H9 (cell line): ENCODE measurements around the gene CEP164. TPM values are rescaled to one million over a fixed set of nuclear protein-coding genes. Genes with fewer than 3 reads are reported as not detected.
"Not testable (repeated sequence)": the region's sequence is repeated elsewhere in the genome, so short reads cannot be mapped to it uniquely, and the experiment has no call there.

Source experiments
- DNase-seq: peaks from one replicate; pipeline ENCODE4 v3.0.0-alpha.2; 2017
- H2AFZ ChIP-seq: one replicate; pipeline ENCODE4 v1.6.1; 2013; ENCODE audit warnings: mild to moderate bottlenecking, low read length, control low read depth, moderate library complexity
- H2AK5ac ChIP-seq: 2 replicates; pipeline ENCODE4 v1.6.1; 2013; ENCODE audit warnings: low read length, control low read depth, mixed read lengths; ENCODE audit not compliant: insufficient read length
- H2BK120ac ChIP-seq: one replicate; pipeline ENCODE4 v1.6.1; 2013; ENCODE audit warnings: low read depth, mild to moderate bottlenecking, low read length, control low read depth, inconsistent platforms; ENCODE audit not compliant: poor library complexity, severe bottlenecking
- H2BK12ac ChIP-seq: 2 replicates; pipeline ENCODE4 v1.6.1; 2013; ENCODE audit warnings: low read length, control low read depth, mixed read lengths, low read depth; ENCODE audit not compliant: insufficient read length
- H2BK15ac ChIP-seq: 2 replicates; pipeline ENCODE4 v1.6.1; 2013; ENCODE audit warnings: low read depth, low read length, control low read depth
- H2BK20ac ChIP-seq: one replicate; pipeline ENCODE4 v1.6.1; 2013; ENCODE audit warnings: low read depth, mild to moderate bottlenecking, low read length, control low read depth, inconsistent platforms; ENCODE audit not compliant: poor library complexity, severe bottlenecking
- H2BK5ac ChIP-seq: 2 replicates; pipeline ENCODE4 v1.6.1; 2013; ENCODE audit warnings: low read length, control low read depth, mixed read lengths; ENCODE audit not compliant: insufficient read length
- H3K14ac ChIP-seq: 2 replicates; pipeline ENCODE4 v1.6.1; 2013; ENCODE audit warnings: low read length, control low read depth; ENCODE audit not compliant: insufficient read depth
- H3K18ac ChIP-seq: 2 replicates; pipeline ENCODE4 v1.6.1; 2013; ENCODE audit warnings: low read depth, mild to moderate bottlenecking, mixed read lengths, low read length, control low read depth; ENCODE audit not compliant: insufficient read length
- H3K23ac ChIP-seq: 2 replicates; pipeline ENCODE4 v1.6.1; 2013; ENCODE audit warnings: low read length, control low read depth, mixed read lengths, low read depth; ENCODE audit not compliant: insufficient read length
- H3K23me2 ChIP-seq: 2 replicates; pipeline ENCODE4 v1.6.1; 2013; ENCODE audit warnings: low read depth, mild to moderate bottlenecking, mixed read lengths, low read length, control low read depth; ENCODE audit not compliant: insufficient read length, poor library complexity, severe bottlenecking
- H3K27ac ChIP-seq: 2 replicates; pipeline ENCODE4 v1.5.1; 2013; ENCODE audit warnings: low read length, control low read depth, mixed read lengths, low read depth; ENCODE audit not compliant: insufficient read length
- H3K27me3 ChIP-seq: 2 replicates; pipeline ENCODE4 v1.6.1; 2013; ENCODE audit warnings: low read length, control low read depth, inconsistent platforms; ENCODE audit not compliant: insufficient read depth
- H3K4ac ChIP-seq: 2 replicates; pipeline ENCODE4 v1.6.1; 2013; ENCODE audit warnings: low read depth, mild to moderate bottlenecking, control low read depth, inconsistent platforms, low read length, moderate library complexity
- H3K4me1 ChIP-seq: 2 replicates; pipeline ENCODE4 v1.6.1; 2013; ENCODE audit warnings: low read length, control low read depth, inconsistent platforms; ENCODE audit not compliant: insufficient read depth
- H3K4me2 ChIP-seq: 2 replicates; pipeline ENCODE4 v1.6.1; 2013; ENCODE audit warnings: low read length, control low read depth, mixed read lengths; ENCODE audit not compliant: insufficient read length, insufficient read depth
- H3K56ac ChIP-seq: 2 replicates; pipeline ENCODE4 v1.6.1; 2013; ENCODE audit warnings: low read depth, mild to moderate bottlenecking, mixed read lengths, low read length, control low read depth; ENCODE audit not compliant: insufficient read length
- H3K79me1 ChIP-seq: 2 replicates; pipeline ENCODE4 v1.6.1; 2013; ENCODE audit warnings: low read depth, mild to moderate bottlenecking, moderate library complexity, low read length, control low read depth, inconsistent platforms; ENCODE audit not compliant: insufficient read depth, poor library complexity, severe bottlenecking
- H3K79me2 ChIP-seq: 2 replicates; pipeline ENCODE4 v1.6.1; 2013; ENCODE audit warnings: low read length, control low read depth, inconsistent platforms; ENCODE audit not compliant: insufficient read depth
- H3K9ac ChIP-seq: 2 replicates; pipeline ENCODE4 v1.6.1; 2013; ENCODE audit warnings: low read length, control low read depth, mixed read lengths; ENCODE audit not compliant: insufficient read length; ENCODE audit errors: extremely low read depth
- H3K9me3 ChIP-seq: one replicate; pipeline ENCODE4 v1.6.1; 2013; ENCODE audit warnings: low read depth, low read length, inconsistent platforms; ENCODE audit not compliant: control insufficient read depth
- H3T11ph ChIP-seq: one replicate; pipeline ENCODE4 v1.6.1; 2013; ENCODE audit warnings: mild to moderate bottlenecking, low read length, control low read depth, inconsistent platforms
- H4K20me1 ChIP-seq: one replicate; pipeline ENCODE4 v1.6.1; 2013; ENCODE audit not compliant: control insufficient read depth, insufficient read length, insufficient read depth
- H4K5ac ChIP-seq: 2 replicates; pipeline ENCODE4 v1.6.1; 2013; ENCODE audit warnings: low read depth, mild to moderate bottlenecking, mixed read lengths, low read length, control low read depth; ENCODE audit not compliant: insufficient read length
- H4K8ac ChIP-seq: replicated peaks from 2 replicates; pipeline ENCODE4 v1.6.1; 2013; ENCODE audit warnings: low read length, control low read depth, mixed read lengths, low read depth; ENCODE audit not compliant: insufficient read length
- H4K91ac ChIP-seq: 2 replicates; pipeline ENCODE4 v1.6.1; 2013; ENCODE audit warnings: low read depth, mild to moderate bottlenecking, moderate library complexity, mixed read lengths, low read length, control low read depth; ENCODE audit not compliant: insufficient read length
- H3K27ac Mint-ChIP-seq, 3 experiments: 2 replicates in 2 of 3; 3 replicates in 1 of 3; pipeline ENCODE4 v1.8.0; 2020 to 2021; ENCODE audit warnings: mixed read lengths in 3 of 3, mild to moderate bottlenecking in 1 of 3, moderate library complexity in 1 of 3
- H3K27me3 Mint-ChIP-seq: 2 replicates; pipeline ENCODE4 v1.8.0; 2021; ENCODE audit warnings: low read depth, mild to moderate bottlenecking, moderate library complexity, mixed read lengths
- H3K36me3 Mint-ChIP-seq, 3 experiments: 2 replicates in 2 of 3; 3 replicates in 1 of 3; pipeline ENCODE4 v1.8.0; 2020 to 2021; ENCODE audit warnings: low read depth in 3 of 3, mixed read lengths in 3 of 3; ENCODE audit not compliant: insufficient read depth in 1 of 3
- H3K4me1 Mint-ChIP-seq, 2 experiments: 2 replicates each; pipeline ENCODE4 v1.8.0; 2020; ENCODE audit warnings: mixed read lengths in 2 of 2
- H3K4me3 Mint-ChIP-seq, 2 experiments: 2 replicates in 1 of 2; 3 replicates in 1 of 2; pipeline ENCODE4 v1.8.0; 2020 to 2021; ENCODE audit warnings: mild to moderate bottlenecking in 2 of 2, mixed read lengths in 2 of 2, moderate library complexity in 1 of 2
- H3K9me3 Mint-ChIP-seq, 2 experiments: 2 replicates in 1 of 2; 3 replicates in 1 of 2; pipeline ENCODE4 v1.8.0; 2020; ENCODE audit warnings: mild to moderate bottlenecking in 2 of 2, mixed read lengths in 2 of 2, moderate library complexity in 1 of 2
- WGBS: extraction: QIAGEN DNeasy Blood & Tissue Kit; methylation state at CpG from one replicate; pipeline ENCODE4 v1.1.7; 2013; ENCODE audit warnings: missing lambda C conversion rate, low lambda C conversion rate, mixed read lengths; ENCODE audit not compliant: insufficient read length; ENCODE audit errors: extremely low coverage; 5-methylcytosine and 5-hydroxymethylcytosine counted together
- total RNA-seq: library from RNA; stranded (reverse); gene quantifications from 2 replicates; pipeline ENCODE4 v1.2.1, GENCODE V29; 2021
- TF ChIP-seq, protein P1 (sequence below): fragments of 200-600 bp; sonication (generic); conservative IDR thresholded peaks from 3 replicates; pipeline ENCODE4 v1.8.0; 2021; ENCODE audit warnings: antibody characterized with exemption, mild to moderate bottlenecking

Gene CEP164
- total RNA-seq, 1 experiment from 2014 or later: 24.9 TPM

DNA sequence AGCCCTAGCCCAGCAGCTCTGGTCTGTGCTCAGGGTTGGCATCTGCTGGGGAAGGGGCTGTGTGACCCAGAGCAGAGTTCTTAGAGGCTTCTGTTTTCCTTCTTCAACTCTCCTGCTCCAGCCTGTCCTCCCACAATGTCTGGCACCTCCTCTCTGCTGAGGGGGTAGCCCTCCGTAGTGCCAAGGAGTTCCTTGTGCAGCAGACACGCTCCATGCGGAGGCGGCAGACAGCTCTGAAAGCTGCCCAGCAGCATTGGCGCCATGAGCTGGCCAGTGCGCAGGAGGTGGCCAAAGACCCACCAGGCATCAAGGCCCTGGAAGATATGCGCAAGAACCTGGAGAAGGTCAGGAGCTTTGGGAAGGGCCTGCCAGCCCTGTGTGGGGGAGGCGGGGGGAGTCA lies 69.3 kb downstream of the CEP164 start:
- no peak overlapping the region for H4K8ac ChIP-seq
- H3K23ac ChIP-seq: no peak overlapping the region
- Mint-ChIP-seq H3K27me3 (no peaks in the 10 kb centered on the region), H3K36me3 (peaks cover 52 to 75% (median 70%) of the 10 kb centered on the region in 3 experiments), H3K9me3 (peaks cover 22 to 28% of the 10 kb centered on the region in 2 experiments), H3K27ac (no peak overlapping the region), H3K4me3 (no peak overlapping the region), H3K4me1 (peaks cover 0 to 11% of the 10 kb centered on the region in 2 experiments; a peak in 2 of 4 replicates)
- no peak overlapping the region for H3T11ph ChIP-seq
- no peak for DNase-seq
- no peak overlapping the region for H3K56ac ChIP-seq
- H3K4me2 ChIP-seq: no peak overlapping the region
- no peaks in the 10 kb centered on the region for H3K9me3 ChIP-seq
- H3K79me1 ChIP-seq: no peaks in the 10 kb centered on the region
- H2BK15ac ChIP-seq: no peak overlapping the region
- no peak overlapping the region for H2BK20ac ChIP-seq
- no CpG with 5 or more reads among the region's 8 CpGs for WGBS
- no peaks in the 10 kb centered on the region for H4K20me1 ChIP-seq
- no peak overlapping the region for H3K27ac ChIP-seq
- H2BK120ac ChIP-seq: no peak overlapping the region
- H3K79me2 ChIP-seq: no peaks in the 10 kb centered on the region
- H3K14ac ChIP-seq: no peak overlapping the region
- no peak overlapping the region for H4K5ac ChIP-seq
- TF ChIP-seq, protein P1, sequence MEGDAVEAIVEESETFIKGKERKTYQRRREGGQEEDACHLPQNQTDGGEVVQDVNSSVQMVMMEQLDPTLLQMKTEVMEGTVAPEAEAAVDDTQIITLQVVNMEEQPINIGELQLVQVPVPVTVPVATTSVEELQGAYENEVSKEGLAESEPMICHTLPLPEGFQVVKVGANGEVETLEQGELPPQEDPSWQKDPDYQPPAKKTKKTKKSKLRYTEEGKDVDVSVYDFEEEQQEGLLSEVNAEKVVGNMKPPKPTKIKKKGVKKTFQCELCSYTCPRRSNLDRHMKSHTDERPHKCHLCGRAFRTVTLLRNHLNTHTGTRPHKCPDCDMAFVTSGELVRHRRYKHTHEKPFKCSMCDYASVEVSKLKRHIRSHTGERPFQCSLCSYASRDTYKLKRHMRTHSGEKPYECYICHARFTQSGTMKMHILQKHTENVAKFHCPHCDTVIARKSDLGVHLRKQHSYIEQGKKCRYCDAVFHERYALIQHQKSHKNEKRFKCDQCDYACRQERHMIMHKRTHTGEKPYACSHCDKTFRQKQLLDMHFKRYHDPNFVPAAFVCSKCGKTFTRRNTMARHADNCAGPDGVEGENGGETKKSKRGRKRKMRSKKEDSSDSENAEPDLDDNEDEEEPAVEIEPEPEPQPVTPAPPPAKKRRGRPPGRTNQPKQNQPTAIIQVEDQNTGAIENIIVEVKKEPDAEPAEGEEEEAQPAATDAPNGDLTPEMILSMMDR: no peak
- H2BK5ac ChIP-seq: no peak overlapping the region
- H3K23me2 ChIP-seq: no peaks in the 10 kb centered on the region
- H3K9ac ChIP-seq: no peak overlapping the region
- H3K4me1 ChIP-seq: no peaks in the 10 kb centered on the region
- H2BK12ac ChIP-seq: no peak overlapping the region
- no peak overlapping the region for H3K4ac ChIP-seq
- H2AFZ ChIP-seq: no peak overlapping the region
- no peaks in the 10 kb centered on the region for H3K27me3 ChIP-seq
- no peak overlapping the region for H2AK5ac ChIP-seq
- no peak overlapping the region for H3K18ac ChIP-seq
- no peak overlapping the region for H4K91ac ChIP-seq

DNA sequence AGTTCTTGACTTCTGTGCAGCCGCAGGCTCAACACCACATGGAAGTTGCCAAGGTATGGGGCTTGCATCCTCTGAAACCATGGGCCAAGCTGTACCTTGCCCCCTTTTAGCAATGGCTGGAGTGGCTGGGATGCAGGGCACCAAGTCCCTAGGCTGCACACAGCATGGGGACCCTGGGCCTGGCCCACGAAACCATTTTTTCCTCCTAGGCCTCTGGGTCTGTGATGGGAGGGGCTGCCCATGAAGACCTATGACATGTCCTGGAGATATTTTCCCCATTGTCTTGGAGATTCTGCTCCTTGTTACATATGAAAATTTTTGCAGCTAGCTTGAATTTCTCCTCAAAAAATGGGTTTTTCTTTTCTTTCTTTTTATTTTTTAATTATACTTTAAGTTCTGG lies 71.0 kb downstream of the CEP164 start:
- H3T11ph ChIP-seq, H2BK120ac ChIP-seq, H4K8ac ChIP-seq, H3K4me2 ChIP-seq, DNase-seq, H4K5ac ChIP-seq, H3K27me3 ChIP-seq, H3K4me1 ChIP-seq, H3K9me3 ChIP-seq, H3K4me3 Mint-ChIP-seq, H3K9ac ChIP-seq, H3K79me1 ChIP-seq, H4K20me1 ChIP-seq, H3K23me2 ChIP-seq, H4K91ac ChIP-seq, H3K27ac ChIP-seq, H3K27me3 Mint-ChIP-seq, H3K23ac ChIP-seq, H3K18ac ChIP-seq, H2BK20ac ChIP-seq, H3K56ac ChIP-seq, H3K4ac ChIP-seq, H2BK12ac ChIP-seq, H2BK15ac ChIP-seq, H2AK5ac ChIP-seq, H3K14ac ChIP-seq, H2BK5ac ChIP-seq, H3K79me2 ChIP-seq, H2AFZ ChIP-seq, H3K27ac Mint-ChIP-seq: not testable (repeated sequence)
- no CpG with 5 or more reads among the region's 2 CpGs for WGBS
- Mint-ChIP-seq H3K4me1 (peaks cover 0 to 11% of the 10 kb centered on the region in 2 experiments; a peak in 2 of 4 replicates), H3K9me3 (peaks cover 22 to 28% of the 10 kb centered on the region in 2 experiments), H3K36me3 (peaks cover 58 to 65% (median 64%) of the 10 kb centered on the region in 3 experiments)
